IMR-90 (cell line): ENCODE data around the gene DOK6. TPM values are rescaled to one million over a fixed set of nuclear protein-coding genes. Genes with fewer than 3 reads are reported as not detected.

Source experiments
- ATAC-seq: fragments of 200-7000 bp; cut with Tn5 transposase; 2 replicates; pipeline ENCODE4 v1.9.1; 2020; ENCODE audit warnings: low read depth, mild to moderate bottlenecking, moderate library complexity
- BruUV-seq: library from RNA; stranded (reverse); fragments of 400-500 nt; replicated peaks from 2 replicates; lab custom pipeline; 2021; lab: Mats Ljungman, UMichigan
- CTCF ChIA-PET: fragments of 300-600 bp; formaldehyde crosslinking; extraction: SDS; loops from one replicate; lab custom pipeline; 2021; ENCODE audit warnings: antibody characterized with exemption; lab: Yijun Ruan, JAX
- POLR2A ChIA-PET: fragments of 300-600 bp; sonication (Branson Sonifier 250); formaldehyde crosslinking; loops from one replicate; lab custom pipeline; 2022; ENCODE audit warnings: antibody characterized with exemption; ENCODE audit not compliant: unreplicated experiment; lab: Charles Lee
- DNase-seq: peaks from one replicate; pipeline ENCODE4 v3.0.0; 2013
- H2AFZ ChIP-seq: replicated peaks from 2 replicates; pipeline ENCODE3; 2013; ENCODE audit warnings: low read length, mild to moderate bottlenecking; ENCODE audit not compliant: poor library complexity
- H2AK5ac ChIP-seq: 2 replicates; pipeline ENCODE4 v1.6.1; 2013; ENCODE audit warnings: low read depth, low read length, inconsistent platforms
- H2AK9ac ChIP-seq: replicated peaks from 2 replicates; pipeline ENCODE3; 2013; ENCODE audit warnings: mild to moderate bottlenecking, low read depth, low read length, moderate library complexity; ENCODE audit not compliant: poor library complexity
- H2BK120ac ChIP-seq: 2 replicates; pipeline ENCODE4 v1.6.1; 2013; ENCODE audit warnings: low read depth, low read length, inconsistent platforms
- H2BK15ac ChIP-seq: 3 replicates; pipeline ENCODE4 v1.6.1; 2013; ENCODE audit warnings: low read depth, low read length, inconsistent platforms
- H2BK20ac ChIP-seq: 2 replicates; pipeline ENCODE4 v1.6.1; 2013; ENCODE audit warnings: low read depth, mild to moderate bottlenecking, inconsistent platforms, low read length, moderate library complexity
- H2BK5ac ChIP-seq: 2 replicates; pipeline ENCODE4 v1.6.1; 2013; ENCODE audit warnings: mild to moderate bottlenecking, low read depth, low read length, inconsistent platforms; ENCODE audit not compliant: poor library complexity, severe bottlenecking
- H3K14ac ChIP-seq: replicated peaks from 2 replicates; pipeline ENCODE4 v1.6.1; 2013; ENCODE audit warnings: low read depth, low read length, inconsistent platforms
- H3K18ac ChIP-seq: 2 replicates; pipeline ENCODE4 v1.6.1; 2013; ENCODE audit warnings: low read depth, low read length, control low read depth
- H3K23ac ChIP-seq: 2 replicates; pipeline ENCODE4 v1.6.1; 2013; ENCODE audit warnings: low read depth, low read length, inconsistent platforms
- H3K27ac ChIP-seq: 2 replicates; pipeline ENCODE4 v1.5.1; 2013; ENCODE audit warnings: mild to moderate bottlenecking, control low read depth, low read length; ENCODE audit not compliant: insufficient read depth
- H3K27me3 ChIP-seq: 2 replicates; pipeline ENCODE4 v1.6.1; 2013; ENCODE audit warnings: low read length; ENCODE audit not compliant: control insufficient read depth, insufficient read depth
- H3K36me3 ChIP-seq: 2 replicates; pipeline ENCODE4 v1.6.1; 2013; ENCODE audit warnings: low read length, mixed read lengths; ENCODE audit not compliant: control insufficient read depth, insufficient read depth
- H3K4ac ChIP-seq: 2 replicates; pipeline ENCODE4 v1.6.1; 2013; ENCODE audit warnings: low read depth, low read length, inconsistent platforms
- H3K4me1 ChIP-seq: 2 replicates; pipeline ENCODE4 v1.6.1; 2013; ENCODE audit warnings: low read length, mixed read lengths; ENCODE audit not compliant: control insufficient read depth, insufficient read depth
- H3K4me2 ChIP-seq: 2 replicates; pipeline ENCODE4 v1.6.1; 2013; ENCODE audit warnings: low read depth, mild to moderate bottlenecking, control low read depth, low read length, moderate library complexity
- H3K4me3 ChIP-seq: 2 replicates; pipeline ENCODE4 v1.5.1; 2013; ENCODE audit warnings: low read depth, mild to moderate bottlenecking, control low read depth, low read length, moderate library complexity; ENCODE audit not compliant: insufficient read depth
- H3K56ac ChIP-seq: 2 replicates; pipeline ENCODE4 v1.6.1; 2013; ENCODE audit warnings: low read length, inconsistent platforms; ENCODE audit not compliant: insufficient read depth; ENCODE audit errors: extremely low read depth
- H3K79me1 ChIP-seq, 2 experiments: 2 replicates each; pipeline ENCODE4 v1.6.1; 2013; ENCODE audit warnings: low read length in 2 of 2, inconsistent platforms in 1 of 2, low read depth in 1 of 2
- H3K9ac ChIP-seq: 2 replicates; pipeline ENCODE4 v1.6.1; 2013; ENCODE audit warnings: low read depth, low read length, control low read depth
- H3K9me1 ChIP-seq: 2 replicates; pipeline ENCODE4 v1.6.1; 2013; ENCODE audit warnings: low read length, inconsistent platforms; ENCODE audit not compliant: insufficient read depth
- H3K9me3 ChIP-seq: 2 replicates; pipeline ENCODE4 v1.6.1; 2013; ENCODE audit warnings: low read length; ENCODE audit not compliant: control insufficient read depth, insufficient read depth
- H4K20me1 ChIP-seq: 2 replicates; pipeline ENCODE4 v1.6.1; 2013; ENCODE audit warnings: low read length, inconsistent platforms; ENCODE audit not compliant: insufficient read depth
- H4K5ac ChIP-seq: 2 replicates; pipeline ENCODE4 v1.6.1; 2013; ENCODE audit warnings: mild to moderate bottlenecking, low read depth, low read length, control low read depth
- H4K8ac ChIP-seq, 2 experiments: 2 replicates each; pipeline ENCODE4 v1.6.1; 2013; ENCODE audit warnings: low read depth in 2 of 2, low read length in 2 of 2, control low read depth in 1 of 2, inconsistent platforms in 1 of 2
- H4K91ac ChIP-seq: 2 replicates; pipeline ENCODE4 v1.6.1; 2013; ENCODE audit warnings: low read depth, low read length, inconsistent platforms; ENCODE audit not compliant: insufficient read depth
- CEBPB ChIP-seq: IDR thresholded peaks from 2 replicates; pipeline ENCODE4 v1.6.1; 2012; ENCODE audit warnings: low read depth, low read length, improper control_type of control experiment
- RCOR1 ChIP-seq: IDR thresholded peaks from 2 replicates; pipeline ENCODE4 v1.6.1; 2012; ENCODE audit warnings: mild to moderate bottlenecking, low read length, improper control_type of control experiment; ENCODE audit not compliant: insufficient replicate concordance
- WGBS, 2 experiments: methylation state at CpG; one replicate each; pipeline versions ENCODE4 v1.1.5 to v1.1.7; 2013; ENCODE audit warnings: missing lambda C conversion rate in 2 of 2; ENCODE audit not compliant: insufficient read length in 1 of 2; ENCODE audit errors: extremely low coverage in 2 of 2; 5-methylcytosine and 5-hydroxymethylcytosine counted together
- dilution Hi-C: fragments of 300-500 bp; cut with HindIII; formaldehyde crosslinking; loops from one replicate; pipeline ENCODE4 v1.14.3; 2018; ENCODE audit warnings: low sequenced_read_pairs; ENCODE audit not compliant: unreplicated experiment
- in situ Hi-C: fragments of 300-500 bp; cut with MboI; formaldehyde crosslinking; loops from 3 replicates; pipeline ENCODE4 v1.14.3; 2019; ENCODE audit warnings: low sequenced_read_pairs, inconsistent platforms, mixed read lengths
- intact Hi-C: fragments of 100-400 bp; cut with micrococcal nuclease; formaldehyde crosslinking; loops from 2 replicates; pipeline ENCODE4 v1.10.0; 2022
- polyA plus RNA-seq, 3 experiments: library from polyadenylated mRNA; depleted of rRNA; stranded (reverse); fragments of >200 nt; gene quantifications; 2 replicates each; pipeline ENCODE4 v1.2.3, GENCODE V29; 2012; ENCODE audit warnings: low replicate concordance in 1 of 3
- total RNA-seq: library from RNA; depleted of rRNA; stranded (reverse); fragments of >200 nt; gene quantifications from 2 replicates; pipeline ENCODE4 v1.2.3, GENCODE V29; 2012

Gene DOK6
- total and polyA plus RNA-seq, 2 of the 4 experiments (the other 2 are of a cell fraction), result 1.9 to 2.7 TPM

DNA sequence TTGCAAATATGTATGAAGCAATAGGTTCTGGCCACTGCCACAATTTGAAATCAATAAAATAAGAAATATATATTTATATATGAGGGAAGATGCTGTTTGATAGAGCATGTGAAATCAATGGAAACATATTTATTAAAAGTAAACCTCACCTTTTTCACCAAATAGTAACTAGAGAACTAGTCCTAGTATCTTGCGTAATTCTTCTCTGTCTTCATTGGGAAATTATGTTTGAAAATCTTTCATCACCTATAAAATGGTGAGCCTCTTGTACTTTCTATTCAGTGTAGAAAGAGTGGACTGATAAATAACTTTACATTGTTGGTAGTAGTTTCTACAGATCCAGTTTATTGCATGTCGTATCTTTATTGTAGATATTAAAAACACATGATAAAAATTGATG, 444.0 kb downstream of the DOK6 start:
- H3K27ac ChIP-seq, result no peak overlapping the region
- H4K8ac ChIP-seq, result no peak overlapping the region
- H3K23ac ChIP-seq, result no peak overlapping the region
- no peak overlapping the region for H3K14ac ChIP-seq
- H3K9me1 ChIP-seq, result peaks cover 6% of the 10 kb centered on the region
- H3K27me3 ChIP-seq, result no peaks in the 10 kb centered on the region
- in situ Hi-C loops (no loop called here), intact Hi-C loops (loop anchor here (10.0 kb wide), 3 partner anchors 160 to 230 kb away; no protein-coding TSS in a partner anchor), dilution Hi-C loops (no loop called here)
- H3K36me3 ChIP-seq, result no peaks in the 10 kb centered on the region
- no peak overlapping the region for H2AFZ ChIP-seq
- H2BK20ac ChIP-seq, result no peak overlapping the region
- no peak overlapping the region for H2BK120ac ChIP-seq
- no peak overlapping the region for H2BK5ac ChIP-seq
- CTCF ChIA-PET, result no interaction called here
- H3K9me3 ChIP-seq, result no peaks in the 10 kb centered on the region
- DNase-seq, result no peak
- no peak for ATAC-seq
- no peaks in the 10 kb centered on the region for H4K20me1 ChIP-seq
- no TSS peak for BruUV-seq
- H4K91ac ChIP-seq, result no peak overlapping the region
- H2AK9ac ChIP-seq, result no peak overlapping the region
- H3K18ac ChIP-seq, result no peak overlapping the region
- H3K4me2 ChIP-seq, result no peak overlapping the region
- H3K79me1 ChIP-seq, result no peaks in the 10 kb centered on the region
- H3K4me3 ChIP-seq, result no peak overlapping the region
- no peak overlapping the region for H3K4ac ChIP-seq
- peaks cover 9% of the 10 kb centered on the region for H3K4me1 ChIP-seq
- no peak for TF ChIP-seq RCOR1
- peak; percentile 81 for TF ChIP-seq CEBPB
- no CpG with 5 or more reads among the region's 2 CpGs for WGBS, 2 experiments
- no peak overlapping the region for H2AK5ac ChIP-seq
- H2BK15ac ChIP-seq, result no peak overlapping the region
- no peak overlapping the region for H3K56ac ChIP-seq
- POLR2A ChIA-PET, result no interaction called here
- no peak overlapping the region for H3K9ac ChIP-seq
- no peak overlapping the region for H4K5ac ChIP-seq
